PC-3 (cell line): ENCODE measurements around the gene BIK.

ENCODE experiments used
- CTCF ChIP-seq: fragments of 300-600 bp; sonication (generic); conservative IDR thresholded peaks from 2 replicates; pipeline ENCODE4 v1.5.1; 2017; ENCODE audit warnings: antibody characterized with exemption, low read depth, mild to moderate bottlenecking, low read length
- EZH2 ChIP-seq: fragments of 300-600 bp; sonication (generic); IDR thresholded peaks from one replicate; pipeline ENCODE4 v1.6.1; 2017; ENCODE audit warnings: antibody characterized with exemption, mild to moderate bottlenecking, low read length; ENCODE audit not compliant: unreplicated experiment
- EZH2phosphoT487 ChIP-seq: fragments of 300-600 bp; sonication (generic); IDR thresholded peaks from 2 replicates; pipeline ENCODE4 v1.6.1; 2018; ENCODE audit warnings: mild to moderate bottlenecking, antibody characterized with exemption, low read length, borderline replicate concordance

DNA sequence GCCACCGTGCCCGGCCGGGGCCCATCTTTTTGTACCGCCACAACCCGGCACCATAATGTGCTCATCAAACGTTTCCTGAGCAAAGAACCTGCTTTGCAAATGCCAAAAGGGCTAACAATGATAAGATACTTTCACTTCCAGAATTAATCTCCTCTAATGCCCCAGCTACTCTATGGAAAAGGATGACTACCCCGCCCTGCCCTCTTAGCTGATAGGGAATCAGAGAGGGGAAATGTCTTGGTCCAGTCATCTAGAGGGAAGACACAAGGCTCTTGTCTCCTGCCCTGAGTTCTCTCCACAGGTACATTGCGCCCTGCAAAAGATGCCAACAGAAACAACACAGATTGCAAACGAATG is 21.9 kb upstream of the BIK start:
- TF ChIP-seq CTCF (no peak), EZH2 (no peak), EZH2phosphoT487 (no peak)
